Ishikawa (cell line): ENCODE results near the gene KIF26B.

ENCODE experiments used
- CEBPB ChIP-seq: IDR thresholded peaks from 2 replicates; pipeline ENCODE4 v1.6.1; 2012
- CREB1 ChIP-seq: IDR thresholded peaks from 2 replicates; pipeline ENCODE4 v1.6.1; 2012; ENCODE audit warnings: low read depth
- EGR1 ChIP-seq: IDR thresholded peaks from 2 replicates; pipeline ENCODE4 v1.6.1; 2012
- EP300 ChIP-seq: IDR thresholded peaks from 2 replicates; pipeline ENCODE4 v1.6.1; 2012; ENCODE audit warnings: borderline replicate concordance
- FOXM1 ChIP-seq: IDR thresholded peaks from 2 replicates; pipeline ENCODE4 v1.6.1; 2012; ENCODE audit warnings: low read depth, borderline replicate concordance
- MAX ChIP-seq: IDR thresholded peaks from 2 replicates; pipeline ENCODE4 v1.6.1; 2012
- NFIC ChIP-seq: IDR thresholded peaks from 2 replicates; pipeline ENCODE4 v1.6.1; 2012
- RAD21 ChIP-seq: IDR thresholded peaks from 2 replicates; pipeline ENCODE4 v1.6.1; 2012; ENCODE audit warnings: low read depth
- REST ChIP-seq: IDR thresholded peaks from 2 replicates; pipeline ENCODE4 v1.6.1; 2012; ENCODE audit warnings: low read depth, mild to moderate bottlenecking
- TAF1 ChIP-seq: IDR thresholded peaks from 2 replicates; pipeline ENCODE4 v1.6.1; 2012; ENCODE audit warnings: low read depth, mild to moderate bottlenecking
- TCF12 ChIP-seq: IDR thresholded peaks from 2 replicates; pipeline ENCODE4 v1.6.1; 2012; ENCODE audit warnings: low read depth
- TEAD4 ChIP-seq: IDR thresholded peaks from 2 replicates; pipeline ENCODE4 v1.6.1; 2012
- USF1 ChIP-seq: IDR thresholded peaks from 2 replicates; pipeline ENCODE4 v1.6.1; 2012
- YY1 ChIP-seq: IDR thresholded peaks from 2 replicates; pipeline ENCODE4 v1.6.1; 2012; ENCODE audit warnings: low read depth
- ZBTB7A ChIP-seq: IDR thresholded peaks from 2 replicates; pipeline ENCODE4 v1.6.1; 2012; ENCODE audit warnings: low read depth

Gene KIF26B

GRCh38 chr1:245485996-245486395 lies 331.2 kb downstream of the KIF26B start:
- TF ChIP-seq FOXM1 (no peak), ZBTB7A (no peak), NFIC (no peak), EP300 (no peak), YY1 (no peak), USF1 (no peak), MAX (no peak), CREB1 (no peak), TEAD4 (no peak), EGR1 (no peak), REST (no peak), RAD21 (no peak), TCF12 (no peak)

- TF ChIP-seq TEAD4, result no peak
- no peak for TF ChIP-seq YY1
- TF ChIP-seq RAD21, result no peak
- TF ChIP-seq FOXM1, result no peak
- no peak for TF ChIP-seq TCF12
- no peak for TF ChIP-seq MAX
- no peak for TF ChIP-seq NFIC
- TF ChIP-seq CREB1, result no peak
- no peak for TF ChIP-seq USF1
Observed at GRCh38 chr1:245486775-245487470, 332.1 kb downstream of the KIF26B start.

GRCh38 chr1:245488346-245489129 lies 333.8 kb downstream of the KIF26B start:
- TF ChIP-seq YY1, result no peak
- TF ChIP-seq EP300, result no peak
- TF ChIP-seq TAF1, result no peak
- no peak for TF ChIP-seq EGR1
- TF ChIP-seq CEBPB, result no peak
- TF ChIP-seq FOXM1, result no peak
- TF ChIP-seq CREB1, result no peak
- no peak for TF ChIP-seq TCF12
- TF ChIP-seq RAD21, result no peak
- TF ChIP-seq ZBTB7A, result no peak
- no peak for TF ChIP-seq REST
- TF ChIP-seq MAX, result no peak
- no peak for TF ChIP-seq TEAD4

- TF ChIP-seq ZBTB7A (no peak), MAX (no peak), TCF12 (no peak), EP300 (no peak), CREB1 (no peak), YY1 (no peak), REST (no peak), USF1 (no peak)
Observed at GRCh38 chr1:245489838-245490237, 335.1 kb downstream of the KIF26B start.
